HG02981 (cell line): Measurements from ENCODE around the gene KAZN.

Source experiments
- ATAC-seq: cut with Tn5 transposase; IDR thresholded peaks from one replicate; pipeline ENCODE4 v1.9.1; 2021; ENCODE audit warnings: mild to moderate bottlenecking, moderate library complexity; ENCODE audit not compliant: unreplicated experiment

Gene KAZN

DNA sequence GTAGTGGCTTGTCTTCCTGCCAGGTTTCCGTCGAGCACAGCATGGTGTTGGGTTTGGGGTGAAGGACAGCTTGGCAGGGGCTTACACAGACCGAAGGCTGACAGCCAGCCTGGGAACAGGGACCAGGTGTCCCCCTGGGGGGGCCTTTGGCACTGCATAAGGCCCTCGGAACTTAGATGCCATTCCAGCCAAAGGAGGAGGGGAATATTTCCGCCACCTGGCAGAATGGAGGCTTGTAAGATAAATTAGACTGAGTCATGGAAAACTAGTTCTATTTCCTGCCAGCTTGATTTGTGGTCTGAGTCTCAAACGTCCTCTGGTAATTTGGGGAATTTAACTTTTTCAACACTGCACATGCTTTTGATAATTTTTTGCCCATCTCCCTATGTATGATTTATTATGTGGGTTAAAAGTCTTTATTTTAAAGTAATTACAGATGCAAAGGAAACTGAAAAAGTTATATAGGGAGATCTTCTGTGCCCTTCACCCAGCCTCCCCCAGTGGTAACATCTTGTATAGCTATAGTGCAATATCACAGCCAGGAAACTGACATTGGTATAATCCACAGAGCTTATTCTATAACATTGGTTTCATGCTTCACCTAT is 543.6 kb downstream of the KAZN start:
- ATAC-seq = no peak

DNA sequence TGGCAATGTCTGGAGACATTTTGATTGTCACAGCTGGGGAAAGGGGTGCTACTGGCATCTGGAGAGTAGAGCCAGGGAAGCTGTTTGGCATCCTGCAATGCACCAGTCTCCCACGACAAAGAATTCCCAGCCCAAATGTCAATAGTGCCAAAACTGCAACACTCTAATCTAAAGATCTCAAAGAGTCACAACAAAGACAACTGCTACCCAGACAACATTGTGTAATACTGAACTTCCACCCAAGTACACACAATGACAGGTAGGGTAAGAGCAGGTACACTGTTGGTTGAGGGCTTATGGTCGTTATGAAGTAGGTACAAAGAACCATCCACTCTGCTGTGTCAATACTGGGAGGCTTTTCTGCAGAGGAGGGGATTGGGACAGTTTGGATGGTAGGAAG is 546.8 kb downstream of the KAZN start:
- ATAC-seq = no peak

DNA sequence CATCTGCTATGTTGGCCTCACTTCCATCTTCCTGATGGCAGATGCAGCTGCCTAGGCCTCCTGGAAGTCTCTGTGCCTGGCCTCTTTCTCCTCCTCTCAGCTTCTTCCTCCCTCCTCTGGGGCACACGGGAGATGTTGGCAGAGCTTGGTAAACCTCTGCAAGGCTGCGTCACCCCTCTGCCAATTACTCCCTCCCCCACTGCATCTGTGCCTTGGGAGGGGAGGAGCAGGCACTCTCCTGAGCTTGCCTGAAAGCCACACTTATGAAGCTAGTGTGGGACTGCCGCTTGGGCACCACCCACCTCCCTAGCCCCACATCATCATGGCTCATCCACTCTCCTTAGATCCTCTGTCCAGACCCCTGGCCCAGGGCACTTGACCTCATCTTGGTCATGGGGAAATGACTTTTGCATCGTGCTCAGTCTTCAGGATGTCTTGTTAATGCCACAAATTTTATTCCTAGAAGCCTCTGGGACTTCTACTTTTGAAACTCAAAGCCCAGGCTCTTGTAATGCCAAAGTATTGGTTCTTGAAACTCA is 547.7 kb downstream of the KAZN start:
- no peak for ATAC-seq

DNA sequence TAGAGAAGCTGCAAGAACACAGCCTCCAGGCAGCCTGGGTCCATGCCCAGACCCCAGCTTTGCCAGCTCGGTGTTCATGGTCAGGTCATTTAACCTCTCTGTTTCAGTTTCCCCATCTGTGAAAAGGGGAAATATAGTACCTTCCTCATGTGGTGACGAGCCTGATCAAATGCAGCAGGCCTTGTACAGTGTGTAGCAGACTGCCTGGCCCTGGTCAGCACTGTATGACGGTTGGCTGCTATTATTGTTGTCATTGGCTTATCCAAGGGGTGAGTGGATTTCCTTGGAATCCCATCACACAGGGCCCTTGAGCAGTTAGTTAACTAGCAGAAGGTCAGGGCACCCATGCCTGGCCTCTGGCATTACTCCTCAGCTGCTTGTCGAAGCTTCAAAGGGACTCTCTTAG is 548.5 kb downstream of the KAZN start:
- no peak for ATAC-seq

DNA sequence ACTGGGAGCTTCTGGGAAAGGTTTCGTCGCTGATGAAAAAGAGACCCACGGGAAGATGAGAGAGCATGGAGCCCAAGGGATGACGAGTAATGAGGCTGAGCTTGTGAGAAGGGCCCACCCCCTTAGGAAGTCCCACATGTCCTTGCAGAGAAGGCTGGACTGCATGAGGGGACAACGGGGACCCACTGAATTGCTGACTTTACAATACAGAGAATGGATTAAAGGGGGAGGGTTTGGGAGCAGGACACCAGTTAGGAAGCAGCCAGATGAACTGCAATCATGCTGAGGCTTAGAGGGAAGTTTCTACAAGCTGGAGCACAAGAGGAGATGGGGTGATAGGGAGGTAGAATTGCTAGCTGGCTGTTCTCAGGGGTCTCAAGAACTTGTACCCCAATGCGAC is 549.5 kb downstream of the KAZN start:
- no peak for ATAC-seq

DNA sequence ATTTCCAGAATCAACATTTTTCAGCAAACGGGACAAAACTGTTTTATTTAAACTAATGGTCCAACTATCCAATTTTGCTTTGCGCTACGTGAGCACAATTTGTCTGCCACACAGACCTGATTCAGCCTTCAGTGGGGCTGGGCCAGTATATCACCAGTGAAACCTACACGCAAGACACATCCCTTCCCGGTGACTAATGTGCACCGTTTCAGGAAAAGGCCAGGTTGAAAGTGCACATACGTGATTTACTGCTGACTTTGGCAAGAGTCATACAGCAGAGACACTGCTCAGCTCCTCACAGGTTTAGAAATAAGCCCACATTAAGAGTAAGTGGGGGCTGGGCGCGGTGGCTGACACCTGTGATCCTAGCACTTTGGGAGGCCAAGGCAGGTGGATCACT is 550.0 kb downstream of the KAZN start:
- no peak for ATAC-seq

DNA sequence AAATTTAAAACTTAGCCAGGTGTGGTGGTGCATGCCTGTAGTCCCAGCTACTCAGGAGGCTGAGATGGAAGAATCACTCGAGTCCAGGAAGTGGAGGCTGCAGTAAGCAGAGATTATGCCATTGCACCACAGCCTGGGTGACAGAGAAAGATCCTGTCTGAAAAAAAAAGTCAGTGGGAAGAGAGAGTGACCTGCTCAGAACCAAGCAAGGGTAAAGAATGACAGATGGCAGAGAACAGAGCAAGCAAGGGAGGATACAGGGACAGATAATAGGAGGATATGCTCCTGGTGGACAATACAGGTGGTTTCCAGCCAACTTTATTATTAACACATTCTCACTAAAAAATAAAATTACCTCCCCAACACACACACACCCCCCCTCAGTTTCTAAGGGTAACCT is 550.5 kb downstream of the KAZN start:
- ATAC-seq = no peak

DNA sequence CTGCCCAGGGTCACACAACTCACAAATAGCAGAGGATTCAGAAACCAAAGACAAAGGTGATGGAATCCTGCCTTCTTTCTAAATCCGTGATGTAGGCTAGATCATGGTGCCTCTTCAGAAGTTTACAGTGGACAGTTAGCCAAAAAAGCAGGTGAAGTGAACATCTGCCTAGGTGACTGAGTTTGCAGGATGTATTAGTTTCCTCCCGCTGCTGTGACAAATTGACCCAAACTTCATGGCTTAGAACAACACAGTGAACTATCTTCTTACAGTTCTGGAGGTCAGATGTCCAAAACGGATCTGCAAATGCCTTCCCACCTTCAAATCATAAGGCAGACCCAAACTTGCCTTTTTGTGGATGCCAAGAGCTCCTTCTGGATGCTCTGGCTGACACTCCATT is 551.9 kb downstream of the KAZN start:
- no peak for ATAC-seq

DNA sequence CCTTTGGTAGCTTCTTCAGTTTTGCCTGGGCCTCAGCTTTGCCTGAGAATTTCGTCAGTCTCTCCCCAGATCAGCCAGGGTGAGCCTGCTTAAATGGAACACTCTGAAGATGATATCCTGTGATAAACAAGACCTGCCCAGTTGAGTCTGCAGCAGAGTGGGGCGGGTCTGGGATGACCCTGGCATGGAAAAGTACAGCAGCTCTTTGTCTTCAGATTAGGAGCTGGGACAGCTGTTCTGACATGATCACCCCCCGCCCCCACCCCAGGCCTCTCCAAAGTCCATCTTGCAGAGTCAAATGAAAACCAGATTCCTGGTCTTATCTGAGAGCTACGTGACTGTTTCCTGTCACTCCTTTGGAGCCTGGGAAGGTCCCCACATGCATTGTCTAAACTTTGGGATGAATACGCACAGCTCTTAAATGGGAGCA is 552.9 kb downstream of the KAZN start:
- ATAC-seq = no peak

DNA sequence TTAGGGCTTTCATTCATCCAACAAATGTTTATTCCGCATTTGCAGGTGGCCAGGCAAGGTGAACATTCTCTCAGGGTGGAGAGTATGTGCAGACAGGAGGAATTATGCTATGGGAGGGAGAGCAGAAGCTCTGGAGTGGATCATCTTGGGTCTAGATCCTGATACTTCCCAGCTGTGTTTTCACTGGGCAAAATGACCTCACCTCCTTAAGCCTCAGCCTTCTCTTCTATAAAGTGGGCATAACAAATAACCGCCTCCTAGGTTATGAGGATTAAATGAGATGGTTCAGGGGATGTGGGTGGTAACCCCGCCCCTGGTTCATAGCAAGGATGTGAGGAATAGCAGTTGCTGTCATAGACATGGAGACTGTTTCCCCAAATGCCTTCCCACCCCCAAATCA is 553.4 kb downstream of the KAZN start:
- ATAC-seq = no peak

DNA sequence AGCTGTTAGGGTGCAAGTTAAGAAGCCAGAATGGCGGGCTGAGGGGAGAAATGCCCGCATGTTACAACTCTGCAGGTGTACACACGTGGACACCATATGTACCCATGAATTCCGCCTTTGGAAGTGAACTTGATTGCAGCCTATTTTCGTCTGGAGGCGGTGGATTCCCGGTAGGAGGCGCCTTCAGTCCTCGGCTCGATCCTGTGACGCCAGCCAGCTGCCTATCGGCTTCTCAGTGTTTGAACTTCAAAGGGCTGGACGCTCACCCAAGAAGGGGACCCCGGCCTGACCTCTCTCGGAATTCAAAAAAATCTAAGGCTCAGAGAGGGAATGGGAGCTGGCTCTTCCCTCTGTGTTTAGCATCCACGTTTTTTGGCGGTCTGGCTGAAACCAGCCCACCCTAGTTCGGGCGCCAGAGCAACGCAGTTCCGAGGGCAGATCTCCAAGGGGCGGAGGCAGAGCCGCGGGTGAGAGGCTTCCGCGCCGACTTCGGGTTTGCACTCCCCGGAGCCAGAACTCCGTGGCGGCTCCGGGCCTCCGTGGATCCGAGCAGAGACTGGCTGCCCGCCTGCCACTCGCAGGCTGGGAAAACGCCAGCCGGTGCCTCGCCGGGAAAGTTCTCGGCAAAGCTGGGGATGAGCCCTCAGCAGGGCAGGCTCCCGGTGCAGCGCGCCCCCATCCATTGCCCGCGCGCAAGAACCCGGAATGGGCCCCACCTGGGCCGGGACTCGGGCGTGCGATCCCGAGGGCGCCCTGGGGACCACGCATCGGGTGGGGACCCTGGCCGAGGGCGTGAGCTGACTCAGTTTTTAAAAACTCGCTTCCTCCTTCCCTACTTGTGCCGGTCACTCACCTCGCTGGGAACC is 554.1 kb downstream of the KAZN start:
- no peak for ATAC-seq

DNA sequence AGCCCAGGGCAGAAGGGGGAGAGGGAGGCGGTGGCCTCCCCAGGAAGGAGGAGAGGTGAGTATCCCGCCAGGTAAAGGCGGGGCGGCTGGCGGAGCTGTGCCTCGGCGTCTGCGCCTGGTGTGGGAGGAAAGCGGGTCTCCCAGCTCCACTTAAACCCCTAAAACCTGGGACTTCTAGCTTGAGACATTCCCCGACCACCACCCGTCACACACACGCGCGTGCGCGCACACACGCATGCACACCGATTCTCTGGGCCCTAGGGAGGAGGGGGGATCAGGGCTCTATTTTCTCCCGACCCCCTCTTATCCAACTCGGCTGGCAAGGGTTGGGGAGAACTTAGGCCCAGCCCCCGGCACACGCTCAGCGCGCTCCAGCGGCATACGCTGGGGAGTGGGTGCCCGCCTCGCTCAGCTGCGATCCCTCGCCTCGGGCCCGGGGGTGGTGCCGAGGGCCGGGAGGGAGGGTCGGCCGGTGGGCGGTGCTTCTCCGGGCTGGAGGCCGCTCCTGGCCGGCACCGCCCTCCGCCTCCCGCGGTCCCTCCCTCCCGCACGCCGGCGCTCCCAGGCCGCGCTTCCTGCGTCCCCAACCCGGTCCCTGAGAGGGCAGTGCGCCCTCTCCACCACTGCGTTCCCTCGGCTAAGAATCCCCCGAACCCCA is 554.8 kb downstream of the KAZN start, which contains the start of gene TMEM51:
TMEM51 (plus strand) TSS at position 564 of the 658 bp plus-strand sequence. CDS start 61,341 bp downstream, outside the sequence.
- no peak for ATAC-seq

DNA sequence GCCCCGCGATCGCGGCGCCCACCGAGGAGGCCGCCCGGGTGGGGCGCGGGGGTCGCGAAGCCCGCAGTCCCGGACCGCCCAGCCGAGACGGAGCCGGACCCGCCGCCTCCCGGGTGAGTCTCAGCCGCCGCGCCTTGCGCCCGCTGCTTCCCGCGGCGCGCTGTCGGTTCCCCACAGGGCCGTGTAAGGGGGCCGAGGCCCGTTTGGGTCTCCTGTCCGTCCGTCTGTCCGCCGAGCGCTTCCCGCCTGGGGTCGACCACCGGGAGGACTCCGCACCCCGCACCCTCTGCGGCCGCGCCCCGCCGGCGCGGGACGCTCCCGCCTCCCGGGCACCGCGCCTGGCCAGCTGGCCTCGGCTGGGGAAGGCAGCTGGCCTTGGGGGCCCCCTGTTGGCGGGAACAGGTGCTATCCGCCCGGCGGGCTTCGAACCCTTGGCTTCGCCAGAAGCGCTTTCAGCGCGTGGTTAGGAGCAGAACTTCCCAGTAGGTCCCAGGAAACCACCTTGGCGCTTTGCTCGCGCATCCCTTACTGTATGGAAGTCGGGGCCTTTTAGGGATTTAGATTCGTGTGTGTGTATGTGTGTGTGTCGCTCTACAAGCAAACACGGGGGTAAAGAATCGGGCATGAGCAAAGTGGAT is 555.5 kb downstream of the KAZN start:
- no peak for ATAC-seq

DNA sequence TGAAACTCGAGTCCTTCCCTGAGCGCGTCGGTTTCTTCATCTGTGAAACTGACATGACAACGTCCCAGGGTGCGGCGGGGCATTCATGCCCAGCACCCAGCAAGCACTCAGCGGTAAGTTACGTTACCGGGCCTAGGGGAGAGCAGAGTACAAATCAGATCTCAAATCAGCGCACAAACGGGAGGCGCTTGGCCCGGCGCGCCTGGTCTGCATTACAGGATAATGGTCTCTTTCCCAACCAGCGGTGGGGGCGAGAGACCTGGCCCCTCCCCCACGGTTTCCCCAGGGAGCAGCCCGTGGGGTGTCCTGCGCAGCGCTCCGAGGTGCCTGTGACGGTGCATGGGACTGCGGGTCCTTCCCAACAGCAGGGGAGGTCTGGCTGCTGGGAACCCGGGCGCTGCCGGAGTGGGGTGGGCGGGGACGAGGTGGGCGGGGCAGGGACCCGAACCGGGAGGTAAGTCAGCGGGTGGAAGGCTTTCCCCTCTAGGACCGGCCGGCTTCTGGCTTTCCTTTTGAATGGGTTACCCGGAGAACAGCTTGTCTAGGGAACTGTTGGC is 556.1 kb downstream of the KAZN start:
- no peak for ATAC-seq

DNA sequence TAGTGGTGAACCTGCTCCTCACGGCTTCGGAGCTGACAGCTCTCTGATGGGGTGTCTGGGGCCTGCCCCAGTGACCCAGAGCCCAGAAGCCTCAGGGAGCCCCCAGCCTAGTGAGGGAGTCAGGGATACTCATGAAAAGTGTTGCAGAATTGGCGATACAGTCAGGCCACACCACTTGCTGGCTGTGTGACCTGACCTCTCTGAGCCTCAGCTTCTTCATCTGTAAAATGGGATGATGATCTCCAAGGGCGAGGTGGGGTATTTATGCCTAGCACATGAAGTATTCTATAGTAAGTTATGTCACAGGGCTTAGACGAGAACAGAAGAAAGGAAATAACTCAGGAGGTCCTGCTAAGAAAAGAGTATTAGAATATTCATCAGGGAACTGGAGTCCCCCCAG is 556.7 kb downstream of the KAZN start:
- ATAC-seq = no peak

DNA sequence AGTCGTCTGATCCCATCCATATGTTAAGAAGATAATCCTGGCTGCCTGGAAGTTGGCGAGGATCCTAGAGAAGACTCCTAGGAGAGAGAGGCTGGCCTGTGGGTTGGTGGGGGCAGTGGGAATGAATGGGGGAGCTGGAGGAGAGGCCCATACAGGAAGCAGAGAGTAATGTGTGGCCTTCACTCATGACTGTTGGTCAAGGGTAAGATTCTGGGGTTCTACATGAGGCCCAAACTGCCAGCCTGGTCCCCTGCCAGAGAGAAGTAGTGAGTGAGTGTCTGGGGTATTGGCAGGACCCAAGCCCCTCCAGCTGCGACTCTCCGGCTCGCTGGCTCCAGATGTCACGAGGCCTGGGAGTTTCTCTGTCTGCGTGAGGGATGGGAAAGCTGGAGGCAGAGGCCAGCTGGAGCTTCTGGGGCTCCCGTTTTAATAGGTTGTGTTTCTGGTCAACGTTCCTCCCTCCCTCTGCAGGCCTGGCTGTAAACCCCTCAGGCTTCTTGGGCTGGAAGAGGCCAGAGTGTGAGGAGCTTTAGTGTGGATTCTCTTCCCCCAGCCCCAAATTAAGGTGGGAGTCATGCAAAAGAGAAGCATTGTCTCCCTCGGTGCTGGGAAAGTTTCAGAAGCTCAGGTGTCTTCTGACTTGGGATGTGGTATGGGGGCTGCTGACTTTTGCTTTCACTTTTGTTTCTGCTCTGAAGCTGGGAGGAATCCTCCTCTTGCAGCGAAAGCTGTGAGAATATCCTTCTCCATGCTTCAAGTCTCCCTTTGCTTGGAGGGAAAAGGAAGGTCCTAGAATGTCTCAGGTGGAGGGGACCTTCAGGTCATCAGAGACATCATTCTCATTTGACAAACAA is 557.6 kb downstream of the KAZN start:
- no peak for ATAC-seq

DNA sequence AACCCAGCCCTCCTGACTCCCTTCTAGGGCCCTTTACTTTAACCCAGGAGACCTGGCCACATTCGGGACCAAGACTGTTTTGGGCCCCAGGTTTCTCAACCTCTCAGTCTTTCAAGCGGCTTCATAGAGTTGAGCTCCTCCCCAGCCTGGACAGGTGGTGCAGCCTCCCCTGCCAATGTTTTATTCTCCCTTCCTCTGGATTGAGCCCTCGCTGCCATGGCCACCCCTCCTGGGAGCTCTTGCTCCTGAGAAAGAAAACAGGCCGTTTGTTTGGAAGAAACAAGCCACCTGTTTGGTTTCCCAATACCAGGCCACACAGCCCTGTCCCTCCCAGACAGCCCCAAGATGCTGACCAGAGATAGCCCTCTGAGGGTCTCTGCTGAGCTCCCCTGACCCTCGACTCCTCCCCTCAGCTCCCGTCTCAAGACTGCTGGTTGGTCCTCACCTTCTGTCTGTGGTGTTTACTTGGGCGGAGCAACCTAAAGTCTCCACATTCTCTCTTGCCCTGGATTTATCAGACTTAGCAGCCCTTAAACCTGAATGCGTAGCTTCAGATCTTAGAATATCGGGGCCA is 558.4 kb downstream of the KAZN start:
- ATAC-seq = no peak

DNA sequence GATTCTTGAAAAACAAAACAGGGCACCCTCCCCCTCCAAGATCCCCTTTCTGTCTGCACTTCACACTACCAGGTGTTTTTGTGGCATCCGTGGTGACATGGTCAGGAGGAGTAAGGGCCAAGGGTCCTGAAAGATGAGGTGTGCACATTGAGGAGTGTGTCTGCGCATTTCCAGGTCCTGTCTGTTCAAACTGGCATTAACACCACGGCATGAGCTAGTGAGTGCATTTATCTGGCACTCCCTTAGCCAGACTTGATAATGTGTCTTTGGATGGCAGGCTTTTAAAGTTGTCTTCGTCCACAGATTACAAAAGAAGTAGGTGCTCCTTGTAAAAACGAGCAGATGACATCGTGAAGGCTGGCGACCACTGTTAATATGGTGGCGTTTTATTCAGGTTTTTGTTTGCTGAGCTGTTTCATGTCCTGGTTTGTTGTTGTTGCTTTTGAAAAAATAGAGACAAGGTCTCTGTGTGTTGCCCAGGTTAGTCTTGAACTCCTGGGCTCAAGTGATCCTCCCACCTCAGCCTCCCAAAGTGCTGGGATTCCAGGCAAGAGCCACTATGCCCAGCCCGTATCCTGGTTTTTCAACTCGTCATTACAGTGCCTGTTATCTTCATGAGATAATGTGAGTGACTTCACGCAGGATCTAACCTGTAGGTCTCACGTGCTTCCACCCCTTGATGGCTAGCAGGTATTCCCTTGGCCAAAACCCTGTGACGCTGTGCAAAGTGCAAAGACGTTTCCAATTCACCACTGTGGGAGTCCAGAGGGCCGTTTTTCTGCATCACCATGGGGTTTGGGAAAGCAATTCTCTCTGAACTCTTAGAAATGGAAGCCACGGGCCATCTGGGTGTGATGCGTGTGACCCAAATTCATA is 559.3 kb downstream of the KAZN start:
- no peak for ATAC-seq
